ENCODE data around the gene IRAK1. TPM values are rescaled to one million over a fixed set of nuclear protein-coding genes. Genes with fewer than 3 reads are reported as not detected.

IRAK1 gene
- total and polyA plus RNA-seq, 10 of the 15 experiments (the other 5 are each of a cell fraction or from before 2014, with no cell fraction given): 4.2 to 136 (median 39.5) TPM

DNA sequence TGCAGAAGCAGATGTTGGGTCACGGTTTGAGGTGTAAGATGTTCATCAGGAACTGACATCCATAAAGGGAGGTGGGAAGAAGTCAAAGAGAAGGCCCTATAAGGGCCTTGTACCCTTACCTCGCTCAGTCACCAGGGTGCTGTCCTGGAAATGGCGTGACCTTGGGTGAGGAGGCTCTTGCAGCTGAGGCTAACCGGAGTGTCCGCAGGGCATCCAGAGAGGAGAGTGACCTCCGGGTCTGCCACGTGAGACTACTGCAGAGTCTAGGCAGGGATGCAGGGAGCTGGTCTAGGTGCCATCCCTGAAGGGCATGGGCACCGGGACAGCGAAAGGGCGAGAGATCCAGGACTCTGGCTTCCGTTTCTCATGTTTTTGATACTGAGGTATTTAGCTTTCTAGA, 28.7 kb upstream of the IRAK1 start:
- POLR2A ChIA-PET: interaction anchor here (0.5 to 0.6 kb wide), 2 partner anchors 12 to 34 kb away, joined by 3 to 4 read pairs; no protein-coding TSS in a partner anchor
- CTCF ChIA-PET: interaction anchor here (2.1 kb wide), 1 partner anchor 35 kb away, joined by 9 read pairs; no protein-coding TSS in a partner anchor
- FAIRE-seq (no peak), DNase-seq (ENCODE audit: low read depth, low spot score) (no peak), ATAC-seq (no peak)
- no peaks in the 10 kb centered on the region for H4K20me1 ChIP-seq (ENCODE audit: control insufficient read depth, insufficient read depth)
- no peaks in the 10 kb centered on the region for H3K4me1 ChIP-seq (ENCODE audit: control insufficient read depth, insufficient read depth, low read length)
- no peak overlapping the region for H3K4me2 ChIP-seq (ENCODE audit: control insufficient read depth, insufficient read depth)
- no peaks in the 10 kb centered on the region for H3K27me3 ChIP-seq (replicated peaks in 1 of 2; ENCODE audit: control insufficient read depth in 2 of 2, insufficient read depth in 2 of 2, low read length in 1 of 2)
- BruUV-seq (replicated peaks): no TSS peak
- SMC1A ChIA-PET (ENCODE audit: uncharacterized antibody, unreplicated experiment): interaction anchor here (1.1 kb wide), 1 partner anchor 30 kb away, joined by 3 read pairs; no protein-coding TSS in a partner anchor
- no peak overlapping the region for H3K27ac ChIP-seq (ENCODE audit: control insufficient read depth, insufficient read depth)
- in situ Hi-C loops (cut with MboI) (no loop called here), intact Hi-C loops (cut with micrococcal nuclease; ENCODE audit: unreplicated experiment) (no loop called here)
- RAD21 ChIA-PET (ENCODE audit: unreplicated experiment): interaction anchor here (1.0 kb wide), 1 partner anchor 35 kb away, joined by 4 read pairs; no protein-coding TSS in a partner anchor
- no peaks in the 10 kb centered on the region; the same call in none of the 2 replicates for H3K79me2 ChIP-seq (ENCODE audit: control insufficient read depth, insufficient read depth, low read length)
- no peak overlapping the region for H3K9ac ChIP-seq (ENCODE audit: control insufficient read depth, insufficient read depth, low read length)
- no peak overlapping the region for H3K4me3 ChIP-seq
- 73% methylated on average over 11 of the region's 11 CpGs for WGBS (ENCODE audit: insufficient coverage, insufficient replicate concordance, low lambda C conversion rate, missing lambda C conversion rate)
- H3K9me3 ChIP-seq (replicated peaks; ENCODE audit: control insufficient read depth, insufficient read depth, low read length): no peaks in the 10 kb centered on the region
- H2AFZ ChIP-seq (ENCODE audit: control insufficient read depth, low read depth, low read length): no peak overlapping the region
- TF ChIP-seq, protein P1, sequence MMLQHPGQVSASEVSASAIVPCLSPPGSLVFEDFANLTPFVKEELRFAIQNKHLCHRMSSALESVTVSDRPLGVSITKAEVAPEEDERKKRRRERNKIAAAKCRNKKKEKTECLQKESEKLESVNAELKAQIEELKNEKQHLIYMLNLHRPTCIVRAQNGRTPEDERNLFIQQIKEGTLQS (IDR thresholded peaks at IDR 0.05; ENCODE audit: borderline replicate concordance, extremely low read depth, low read depth, low read length): no peak
- TF ChIP-seq GABPA (IDR thresholded peaks at IDR 0.05; ENCODE audit: low read depth) (no peak), YY1 (IDR thresholded peaks at IDR 0.05; ENCODE audit: low read depth, low read length) (no peak), HDGF (IDR thresholded peaks at IDR 0.05) (no peak), CBX3 (IDR thresholded peaks at IDR 0.05; ENCODE audit: borderline replicate concordance, low read depth) (no peak), SMAD1 (IDR thresholded peaks at IDR 0.05; ENCODE audit: low read depth, partially characterized antibody) (no peak), PAX8 (IDR thresholded peaks at IDR 0.05) (no peak), EED (IDR thresholded peaks at IDR 0.05; ENCODE audit: low read depth) (no peak), NR2C1 (IDR thresholded peaks at IDR 0.05) (no peak), NR2F1 (conservative IDR thresholded peaks at IDR 0.05) (no peak), RAD21 (IDR thresholded peaks at IDR 0.05; ENCODE audit: insufficient read depth, low read depth, low read length) (no peak), CEBPB (IDR thresholded peaks at IDR 0.05; ENCODE audit: borderline replicate concordance in 1 of 2, low read depth in 2 of 2, low read length in 2 of 2) (no peak)
- TF ChIP-seq, protein P2, sequence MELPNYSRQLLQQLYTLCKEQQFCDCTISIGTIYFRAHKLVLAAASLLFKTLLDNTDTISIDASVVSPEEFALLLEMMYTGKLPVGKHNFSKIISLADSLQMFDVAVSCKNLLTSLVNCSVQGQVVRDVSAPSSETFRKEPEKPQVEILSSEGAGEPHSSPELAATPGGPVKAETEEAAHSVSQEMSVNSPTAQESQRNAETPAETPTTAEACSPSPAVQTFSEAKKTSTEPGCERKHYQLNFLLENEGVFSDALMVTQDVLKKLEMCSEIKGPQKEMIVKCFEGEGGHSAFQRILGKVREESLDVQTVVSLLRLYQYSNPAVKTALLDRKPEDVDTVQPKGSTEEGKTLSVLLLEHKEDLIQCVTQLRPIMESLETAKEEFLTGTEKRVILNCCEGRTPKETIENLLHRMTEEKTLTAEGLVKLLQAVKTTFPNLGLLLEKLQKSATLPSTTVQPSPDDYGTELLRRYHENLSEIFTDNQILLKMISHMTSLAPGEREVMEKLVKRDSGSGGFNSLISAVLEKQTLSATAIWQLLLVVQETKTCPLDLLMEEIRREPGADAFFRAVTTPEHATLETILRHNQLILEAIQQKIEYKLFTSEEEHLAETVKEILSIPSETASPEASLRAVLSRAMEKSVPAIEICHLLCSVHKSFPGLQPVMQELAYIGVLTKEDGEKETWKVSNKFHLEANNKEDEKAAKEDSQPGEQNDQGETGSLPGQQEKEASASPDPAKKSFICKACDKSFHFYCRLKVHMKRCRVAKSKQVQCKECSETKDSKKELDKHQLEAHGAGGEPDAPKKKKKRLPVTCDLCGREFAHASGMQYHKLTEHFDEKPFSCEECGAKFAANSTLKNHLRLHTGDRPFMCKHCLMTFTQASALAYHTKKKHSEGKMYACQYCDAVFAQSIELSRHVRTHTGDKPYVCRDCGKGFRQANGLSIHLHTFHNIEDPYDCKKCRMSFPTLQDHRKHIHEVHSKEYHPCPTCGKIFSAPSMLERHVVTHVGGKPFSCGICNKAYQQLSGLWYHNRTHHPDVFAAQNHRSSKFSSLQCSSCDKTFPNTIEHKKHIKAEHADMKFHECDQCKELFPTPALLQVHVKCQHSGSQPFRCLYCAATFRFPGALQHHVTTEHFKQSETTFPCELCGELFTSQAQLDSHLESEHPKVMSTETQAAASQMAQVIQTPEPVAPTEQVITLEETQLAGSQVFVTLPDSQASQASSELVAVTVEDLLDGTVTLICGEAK (IDR thresholded peaks at IDR 0.05; ENCODE audit: borderline replicate concordance): no peak
- TF ChIP-seq, protein P3, sequence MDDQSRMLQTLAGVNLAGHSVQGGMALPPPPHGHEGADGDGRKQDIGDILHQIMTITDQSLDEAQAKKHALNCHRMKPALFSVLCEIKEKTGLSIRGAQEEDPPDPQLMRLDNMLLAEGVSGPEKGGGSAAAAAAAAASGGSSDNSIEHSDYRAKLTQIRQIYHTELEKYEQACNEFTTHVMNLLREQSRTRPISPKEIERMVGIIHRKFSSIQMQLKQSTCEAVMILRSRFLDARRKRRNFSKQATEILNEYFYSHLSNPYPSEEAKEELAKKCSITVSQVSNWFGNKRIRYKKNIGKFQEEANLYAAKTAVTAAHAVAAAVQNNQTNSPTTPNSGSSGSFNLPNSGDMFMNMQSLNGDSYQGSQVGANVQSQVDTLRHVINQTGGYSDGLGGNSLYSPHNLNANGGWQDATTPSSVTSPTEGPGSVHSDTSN (IDR thresholded peaks at IDR 0.05; ENCODE audit: insufficient replicate concordance, low read depth, low read length): no peak
- TF ChIP-seq, protein P4, sequence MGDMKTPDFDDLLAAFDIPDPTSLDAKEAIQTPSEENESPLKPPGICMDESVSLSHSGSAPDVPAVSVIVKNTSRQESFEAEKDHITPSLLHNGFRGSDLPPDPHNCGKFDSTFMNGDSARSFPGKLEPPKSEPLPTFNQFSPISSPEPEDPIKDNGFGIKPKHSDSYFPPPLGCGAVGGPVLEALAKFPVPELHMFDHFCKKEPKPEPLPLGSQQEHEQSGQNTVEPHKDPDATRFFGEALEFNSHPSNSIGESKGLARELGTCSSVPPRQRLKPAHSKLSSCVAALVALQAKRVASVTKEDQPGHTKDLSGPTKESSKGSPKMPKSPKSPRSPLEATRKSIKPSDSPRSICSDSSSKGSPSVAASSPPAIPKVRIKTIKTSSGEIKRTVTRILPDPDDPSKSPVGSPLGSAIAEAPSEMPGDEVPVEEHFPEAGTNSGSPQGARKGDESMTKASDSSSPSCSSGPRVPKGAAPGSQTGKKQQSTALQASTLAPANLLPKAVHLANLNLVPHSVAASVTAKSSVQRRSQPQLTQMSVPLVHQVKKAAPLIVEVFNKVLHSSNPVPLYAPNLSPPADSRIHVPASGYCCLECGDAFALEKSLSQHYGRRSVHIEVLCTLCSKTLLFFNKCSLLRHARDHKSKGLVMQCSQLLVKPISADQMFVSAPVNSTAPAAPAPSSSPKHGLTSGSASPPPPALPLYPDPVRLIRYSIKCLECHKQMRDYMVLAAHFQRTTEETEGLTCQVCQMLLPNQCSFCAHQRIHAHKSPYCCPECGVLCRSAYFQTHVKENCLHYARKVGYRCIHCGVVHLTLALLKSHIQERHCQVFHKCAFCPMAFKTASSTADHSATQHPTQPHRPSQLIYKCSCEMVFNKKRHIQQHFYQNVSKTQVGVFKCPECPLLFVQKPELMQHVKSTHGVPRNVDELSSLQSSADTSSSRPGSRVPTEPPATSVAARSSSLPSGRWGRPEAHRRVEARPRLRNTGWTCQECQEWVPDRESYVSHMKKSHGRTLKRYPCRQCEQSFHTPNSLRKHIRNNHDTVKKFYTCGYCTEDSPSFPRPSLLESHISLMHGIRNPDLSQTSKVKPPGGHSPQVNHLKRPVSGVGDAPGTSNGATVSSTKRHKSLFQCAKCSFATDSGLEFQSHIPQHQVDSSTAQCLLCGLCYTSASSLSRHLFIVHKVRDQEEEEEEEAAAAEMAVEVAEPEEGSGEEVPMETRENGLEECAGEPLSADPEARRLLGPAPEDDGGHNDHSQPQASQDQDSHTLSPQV (IDR thresholded peaks at IDR 0.05): no peak
- peaks cover 3 to 5% of the 10 kb centered on the region in 2 experiments; a peak in 3 of 4 replicates for H3K36me3 ChIP-seq (ENCODE audit: control insufficient read depth in 2 of 2, insufficient read depth in 2 of 2, low read length in 1 of 2)
